PFSK-1 (cell line): ENCODE data around the gene SHCBP1L.

Source experiments
- FOXP2 ChIP-seq: optimal IDR thresholded peaks from 2 replicates; pipeline ENCODE3; 2011; ENCODE audit warnings: borderline replicate concordance, control low read depth, inconsistent platforms; ENCODE audit not compliant: insufficient read depth; ENCODE audit errors: extremely low read length, extremely low read depth
- POLR2AphosphoS5 ChIP-seq: IDR thresholded peaks from 2 replicates; pipeline ENCODE4 v1.6.1; 2012; ENCODE audit warnings: low read depth, mild to moderate bottlenecking, control low read depth, low read length, moderate library complexity
- SIN3A ChIP-seq: IDR thresholded peaks from 2 replicates; pipeline ENCODE4 v1.6.1; 2012; ENCODE audit warnings: mild to moderate bottlenecking, low read length, moderate library complexity, borderline replicate concordance; ENCODE audit not compliant: insufficient read depth
- TAF1 ChIP-seq: IDR thresholded peaks from 2 replicates; pipeline ENCODE4 v1.6.1; 2012; ENCODE audit warnings: low read length, control low read depth, borderline replicate concordance; ENCODE audit not compliant: insufficient read depth
- TF ChIP-seq, protein P1 (sequence below), 2 experiments: IDR thresholded peaks; 2 replicates each; pipeline versions ENCODE4 v1.6.1 to v1.8.0; 2011 to 2012; ENCODE audit warnings: low read depth in 2 of 2, low read length in 2 of 2, control low read depth in 1 of 2, inconsistent platforms in 1 of 2, mild to moderate bottlenecking in 1 of 2, moderate library complexity in 1 of 2; ENCODE audit not compliant: insufficient read depth in 1 of 2

DNA sequence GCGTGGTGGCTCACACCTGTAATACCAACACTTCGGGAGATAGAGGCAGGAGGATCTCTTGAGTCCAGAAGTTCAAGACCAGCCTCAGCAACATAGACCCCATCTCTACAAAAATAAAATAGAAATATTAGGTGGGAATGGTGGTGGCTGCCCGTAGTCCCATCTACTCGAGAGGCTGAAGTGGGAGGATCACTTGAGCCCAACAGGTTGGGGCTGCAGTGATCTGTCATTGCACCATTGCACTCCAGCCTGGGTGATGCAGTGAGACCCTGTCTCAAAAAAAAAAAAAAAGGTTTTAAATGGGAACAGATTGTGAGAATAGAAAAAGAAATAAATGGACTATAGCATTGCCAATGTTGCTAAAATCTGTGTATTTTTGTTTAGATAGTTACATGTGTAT lies 102.6 kb downstream of the SHCBP1L start:
- TF ChIP-seq POLR2AphosphoS5 (no peak), TAF1 (no peak), SIN3A (no peak), FOXP2 (no peak)
- TF ChIP-seq, protein P1, sequence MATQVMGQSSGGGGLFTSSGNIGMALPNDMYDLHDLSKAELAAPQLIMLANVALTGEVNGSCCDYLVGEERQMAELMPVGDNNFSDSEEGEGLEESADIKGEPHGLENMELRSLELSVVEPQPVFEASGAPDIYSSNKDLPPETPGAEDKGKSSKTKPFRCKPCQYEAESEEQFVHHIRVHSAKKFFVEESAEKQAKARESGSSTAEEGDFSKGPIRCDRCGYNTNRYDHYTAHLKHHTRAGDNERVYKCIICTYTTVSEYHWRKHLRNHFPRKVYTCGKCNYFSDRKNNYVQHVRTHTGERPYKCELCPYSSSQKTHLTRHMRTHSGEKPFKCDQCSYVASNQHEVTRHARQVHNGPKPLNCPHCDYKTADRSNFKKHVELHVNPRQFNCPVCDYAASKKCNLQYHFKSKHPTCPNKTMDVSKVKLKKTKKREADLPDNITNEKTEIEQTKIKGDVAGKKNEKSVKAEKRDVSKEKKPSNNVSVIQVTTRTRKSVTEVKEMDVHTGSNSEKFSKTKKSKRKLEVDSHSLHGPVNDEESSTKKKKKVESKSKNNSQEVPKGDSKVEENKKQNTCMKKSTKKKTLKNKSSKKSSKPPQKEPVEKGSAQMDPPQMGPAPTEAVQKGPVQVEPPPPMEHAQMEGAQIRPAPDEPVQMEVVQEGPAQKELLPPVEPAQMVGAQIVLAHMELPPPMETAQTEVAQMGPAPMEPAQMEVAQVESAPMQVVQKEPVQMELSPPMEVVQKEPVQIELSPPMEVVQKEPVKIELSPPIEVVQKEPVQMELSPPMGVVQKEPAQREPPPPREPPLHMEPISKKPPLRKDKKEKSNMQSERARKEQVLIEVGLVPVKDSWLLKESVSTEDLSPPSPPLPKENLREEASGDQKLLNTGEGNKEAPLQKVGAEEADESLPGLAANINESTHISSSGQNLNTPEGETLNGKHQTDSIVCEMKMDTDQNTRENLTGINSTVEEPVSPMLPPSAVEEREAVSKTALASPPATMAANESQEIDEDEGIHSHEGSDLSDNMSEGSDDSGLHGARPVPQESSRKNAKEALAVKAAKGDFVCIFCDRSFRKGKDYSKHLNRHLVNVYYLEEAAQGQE (IDR thresholded peaks at IDR 0.05; ENCODE audit: insufficient read depth in 1 of 2, low read depth in 2 of 2, low read length in 2 of 2): no peak
